Panc1 (cell line): ENCODE measurements around the gene ITFG1.

ENCODE experiments used
- POLR2AphosphoS5 ChIP-seq: IDR thresholded peaks from 2 replicates; pipeline ENCODE4 v1.6.1; 2012; ENCODE audit warnings: mild to moderate bottlenecking, low read depth, low read length, moderate library complexity
- SIN3A ChIP-seq: IDR thresholded peaks from 2 replicates; pipeline ENCODE4 v1.6.1; 2012; ENCODE audit warnings: low read depth, mild to moderate bottlenecking, low read length, moderate library complexity, borderline replicate concordance; ENCODE audit not compliant: insufficient read depth
- TF ChIP-seq, protein P1 (sequence below): fragments of 450-650 bp; IDR thresholded peaks from 2 replicates; pipeline ENCODE4 v1.5.1; 2017; ENCODE audit warnings: mild to moderate bottlenecking
- TF ChIP-seq, protein P2 (sequence below), 2 experiments: IDR thresholded peaks; 2 replicates each; pipeline ENCODE4 v1.6.1; 2011 to 2012; ENCODE audit warnings: low read depth in 2 of 2, control low read depth in 1 of 2, low read length in 1 of 2, mild to moderate bottlenecking in 1 of 2, moderate library complexity in 1 of 2; ENCODE audit not compliant: insufficient read depth in 1 of 2

- TF ChIP-seq, protein P1, sequence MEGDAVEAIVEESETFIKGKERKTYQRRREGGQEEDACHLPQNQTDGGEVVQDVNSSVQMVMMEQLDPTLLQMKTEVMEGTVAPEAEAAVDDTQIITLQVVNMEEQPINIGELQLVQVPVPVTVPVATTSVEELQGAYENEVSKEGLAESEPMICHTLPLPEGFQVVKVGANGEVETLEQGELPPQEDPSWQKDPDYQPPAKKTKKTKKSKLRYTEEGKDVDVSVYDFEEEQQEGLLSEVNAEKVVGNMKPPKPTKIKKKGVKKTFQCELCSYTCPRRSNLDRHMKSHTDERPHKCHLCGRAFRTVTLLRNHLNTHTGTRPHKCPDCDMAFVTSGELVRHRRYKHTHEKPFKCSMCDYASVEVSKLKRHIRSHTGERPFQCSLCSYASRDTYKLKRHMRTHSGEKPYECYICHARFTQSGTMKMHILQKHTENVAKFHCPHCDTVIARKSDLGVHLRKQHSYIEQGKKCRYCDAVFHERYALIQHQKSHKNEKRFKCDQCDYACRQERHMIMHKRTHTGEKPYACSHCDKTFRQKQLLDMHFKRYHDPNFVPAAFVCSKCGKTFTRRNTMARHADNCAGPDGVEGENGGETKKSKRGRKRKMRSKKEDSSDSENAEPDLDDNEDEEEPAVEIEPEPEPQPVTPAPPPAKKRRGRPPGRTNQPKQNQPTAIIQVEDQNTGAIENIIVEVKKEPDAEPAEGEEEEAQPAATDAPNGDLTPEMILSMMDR = no peak
- TF ChIP-seq POLR2AphosphoS5 = no peak
- TF ChIP-seq SIN3A = no peak
- TF ChIP-seq, protein P2, sequence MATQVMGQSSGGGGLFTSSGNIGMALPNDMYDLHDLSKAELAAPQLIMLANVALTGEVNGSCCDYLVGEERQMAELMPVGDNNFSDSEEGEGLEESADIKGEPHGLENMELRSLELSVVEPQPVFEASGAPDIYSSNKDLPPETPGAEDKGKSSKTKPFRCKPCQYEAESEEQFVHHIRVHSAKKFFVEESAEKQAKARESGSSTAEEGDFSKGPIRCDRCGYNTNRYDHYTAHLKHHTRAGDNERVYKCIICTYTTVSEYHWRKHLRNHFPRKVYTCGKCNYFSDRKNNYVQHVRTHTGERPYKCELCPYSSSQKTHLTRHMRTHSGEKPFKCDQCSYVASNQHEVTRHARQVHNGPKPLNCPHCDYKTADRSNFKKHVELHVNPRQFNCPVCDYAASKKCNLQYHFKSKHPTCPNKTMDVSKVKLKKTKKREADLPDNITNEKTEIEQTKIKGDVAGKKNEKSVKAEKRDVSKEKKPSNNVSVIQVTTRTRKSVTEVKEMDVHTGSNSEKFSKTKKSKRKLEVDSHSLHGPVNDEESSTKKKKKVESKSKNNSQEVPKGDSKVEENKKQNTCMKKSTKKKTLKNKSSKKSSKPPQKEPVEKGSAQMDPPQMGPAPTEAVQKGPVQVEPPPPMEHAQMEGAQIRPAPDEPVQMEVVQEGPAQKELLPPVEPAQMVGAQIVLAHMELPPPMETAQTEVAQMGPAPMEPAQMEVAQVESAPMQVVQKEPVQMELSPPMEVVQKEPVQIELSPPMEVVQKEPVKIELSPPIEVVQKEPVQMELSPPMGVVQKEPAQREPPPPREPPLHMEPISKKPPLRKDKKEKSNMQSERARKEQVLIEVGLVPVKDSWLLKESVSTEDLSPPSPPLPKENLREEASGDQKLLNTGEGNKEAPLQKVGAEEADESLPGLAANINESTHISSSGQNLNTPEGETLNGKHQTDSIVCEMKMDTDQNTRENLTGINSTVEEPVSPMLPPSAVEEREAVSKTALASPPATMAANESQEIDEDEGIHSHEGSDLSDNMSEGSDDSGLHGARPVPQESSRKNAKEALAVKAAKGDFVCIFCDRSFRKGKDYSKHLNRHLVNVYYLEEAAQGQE (IDR thresholded peaks at IDR 0.05; ENCODE audit: insufficient read depth in 1 of 2, low read depth in 2 of 2, low read length in 1 of 2) = no peak
Observed at GRCh38 chr16:47182318-47182717, 278.5 kb downstream of the ITFG1 start.
